ENCODE measurements around the gene CES3.
"Not testable (repeated sequence)": the region's sequence is repeated elsewhere in the genome, so short reads cannot be mapped to it uniquely, and the experiment has no call there.

Gene CES3

GRCh38 chr16:66947302-66948065 lies 13.6 kb upstream of the CES3 start:
- DNase-seq = no peak

GRCh38 chr16:66948134-66948836 lies 12.8 kb upstream of the CES3 start:
- no peak for DNase-seq

GRCh38 chr16:66948837-66949225 lies 12.2 kb upstream of the CES3 start:
- no peak for DNase-seq

- DNase-seq = no peak
Measured at GRCh38 chr16:66949472-66949871, 11.6 kb upstream of the CES3 start.

- DNase-seq = no peak
Measured at GRCh38 chr16:66950437-66950836, 10.6 kb upstream of the CES3 start.

GRCh38 chr16:66950971-66951790 lies 9.9 kb upstream of the CES3 start:
- no peak for DNase-seq

GRCh38 chr16:66952430-66953110 lies 8.5 kb upstream of the CES3 start:
- DNase-seq = no peak

- DNase-seq = no peak
Measured at GRCh38 chr16:66953462-66954096, 7.5 kb upstream of the CES3 start.

- peak; percentile 22 for DNase-seq
Measured at GRCh38 chr16:66954097-66954659, 6.9 kb upstream of the CES3 start.

GRCh38 chr16:66955363-66956153 lies 5.5 kb upstream of the CES3 start:
- DNase-seq = not testable (repeated sequence)

- DNase-seq = not testable (repeated sequence)
Measured at GRCh38 chr16:66956154-66956457, 5.0 kb upstream of the CES3 start.

GRCh38 chr16:66958857-66959703 lies 2.0 kb upstream of the CES3 start:
- DNase-seq = no peak

- DNase-seq = no peak
Measured at GRCh38 chr16:66959704-66960161, 1.3 kb upstream of the CES3 start.

GRCh38 chr16:66960270-66960669 lies 796 bp upstream of the CES3 start:
- no peak for DNase-seq

GRCh38 chr16:66961914-66962313 lies 848 bp downstream of the CES3 start:
- DNase-seq = no peak

- no peak for DNase-seq
Measured at GRCh38 chr16:66964049-66964448, 3.0 kb downstream of the CES3 start.

- no peak for DNase-seq
Measured at GRCh38 chr16:66968847-66969246, 7.8 kb downstream of the CES3 start.

GRCh38 chr16:66970775-66971720 lies 10.0 kb downstream of the CES3 start:
- DNase-seq = no peak

- no peak for DNase-seq
Measured at GRCh38 chr16:66972983-66973382, 11.9 kb downstream of the CES3 start.

Data from NCI-H1436 treated with DMSO at 0.1 percent for 48 hours (cell line).